Gastrocnemius medialis (tissue), 4 donors: ENCODE data around the gene PPP2R5A. TPM values are rescaled to one million over a fixed set of nuclear protein-coding genes. Genes with fewer than 3 reads are reported as not detected.
"Not testable (repeated sequence)": the region's sequence is repeated elsewhere in the genome, so short reads cannot be mapped to it uniquely, and the experiment has no call there.

ENCODE experiments used
- ATAC-seq, 2 donors: fragments of 150-250 bp; one replicate each; pipeline ENCODE4 v1.9.1; 2016
- DNase-seq, 2 donors: peaks; one replicate each; pipeline ENCODE4 v3.0.0-alpha.2; 2019
- H3K27ac ChIP-seq, 4 donors: fragments of 200-600 bp; sonication (generic); 1 replicate in 1 of 4; 2 replicates in 3 of 4; pipeline ENCODE4 v1.5.1; 2016 to 2018; ENCODE audit warnings: mild to moderate bottlenecking in 2 of 4, moderate library complexity in 1 of 4
- H3K27me3 ChIP-seq, 3 donors: fragments of 200-600 bp; sonication (generic) in 2 of 3; 1 replicate in 1 of 3; 2 replicates in 2 of 3; pipeline versions ENCODE4 v1.5.1 to v1.6.0; 2016 to 2019; ENCODE audit warnings: mild to moderate bottlenecking in 1 of 3, moderate library complexity in 1 of 3
- H3K36me3 ChIP-seq, 2 donors: fragments of 200-600 bp; sonication (generic) in 1 of 2; one replicate each; pipeline ENCODE4 v1.5.1; 2017 to 2018
- H3K4me1 ChIP-seq, 2 donors: fragments of 200-600 bp; sonication (generic) in 1 of 2; one replicate each; pipeline ENCODE4 v1.5.1; 2016 to 2017; ENCODE audit warnings: mild to moderate bottlenecking in 2 of 2
- H3K4me3 ChIP-seq, 4 donors: fragments of 200-600 bp; sonication (generic) in 3 of 4; 1 replicate in 1 of 4; 2 replicates in 3 of 4; pipeline ENCODE4 v1.5.1; 2016 to 2019; ENCODE audit warnings: mild to moderate bottlenecking in 2 of 4
- H3K9me3 ChIP-seq, 3 donors: fragments of 200-600 bp; sonication (generic) in 2 of 3; 1 replicate in 1 of 3; 2 replicates in 2 of 3; pipeline ENCODE4 v1.5.1; 2016 to 2019
- POLR2A ChIP-seq, 2 donors: fragments of 450-650 bp; IDR thresholded peaks; one replicate each; pipeline ENCODE4 v1.6.1; 2017; ENCODE audit warnings: antibody characterized with exemption in 2 of 2, mild to moderate bottlenecking in 2 of 2, moderate library complexity in 2 of 2
- in situ Hi-C, 4 donors: fragments of 200-750 bp; cut with MboI; loops; one replicate each; pipeline versions ENCODE4 v1.15.0 to v1.8.0; 2017; ENCODE audit warnings: low sequenced_read_pairs in 4 of 4
- intact Hi-C: fragments of 100-400 bp; cut with DNase I; formaldehyde crosslinking; loops from one replicate; pipeline ENCODE4 v1.15.1; 2023; ENCODE audit warnings: low total_unique reads
- total RNA-seq, 4 donors: library from RNA; depleted of rRNA; stranded (reverse); fragments of >200 nt; gene quantifications; one replicate each; pipeline versions ENCODE4 v1.1.0 to v1.2.3, GENCODE V29; 2016
- TF ChIP-seq, protein P1 (sequence below), 5 experiments: fragments of 450-650 bp in 3 of 5; fragments of 200-600 bp in 2 of 5; sonication (generic) in 2 of 5; IDR thresholded peaks in 4 of 5; conservative IDR thresholded peaks in 1 of 5; 1 replicate in 4 of 5; 2 replicates in 1 of 5; pipeline ENCODE4 v1.5.1; 2016 to 2019; ENCODE audit warnings: antibody characterized with exemption in 5 of 5, mild to moderate bottlenecking in 3 of 5, moderate library complexity in 3 of 5

The PPP2R5A gene
- total RNA-seq, 4 donors from 2014 or later = 33.3 to 50.5 (median 37.5) TPM

DNA sequence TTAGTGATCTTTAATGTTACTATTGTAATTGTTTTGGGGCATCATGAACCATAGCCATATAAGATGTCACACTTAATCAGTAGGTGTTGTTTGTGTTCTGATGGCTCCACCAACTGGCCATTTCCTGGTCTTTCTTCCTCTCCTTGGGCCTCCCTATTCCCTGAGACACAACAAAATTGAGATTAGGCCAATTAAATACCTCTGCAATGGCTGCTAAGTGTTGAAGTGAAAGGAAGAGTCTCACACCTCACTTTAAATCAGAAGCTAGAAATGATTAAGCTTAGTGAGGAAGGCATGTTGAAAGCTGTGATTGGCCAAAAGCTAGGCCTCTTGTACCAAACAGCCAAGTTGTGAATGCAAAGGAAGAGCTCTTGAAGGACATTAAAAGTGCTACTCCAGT is 30.7 kb downstream of the PPP2R5A start:
- DNase-seq (no peak), ATAC-seq (peak in 1 of 2 donors; percentile 78)
- no peak for TF ChIP-seq POLR2A (IDR thresholded peaks at IDR 0.05)
- TF ChIP-seq, protein P1, sequence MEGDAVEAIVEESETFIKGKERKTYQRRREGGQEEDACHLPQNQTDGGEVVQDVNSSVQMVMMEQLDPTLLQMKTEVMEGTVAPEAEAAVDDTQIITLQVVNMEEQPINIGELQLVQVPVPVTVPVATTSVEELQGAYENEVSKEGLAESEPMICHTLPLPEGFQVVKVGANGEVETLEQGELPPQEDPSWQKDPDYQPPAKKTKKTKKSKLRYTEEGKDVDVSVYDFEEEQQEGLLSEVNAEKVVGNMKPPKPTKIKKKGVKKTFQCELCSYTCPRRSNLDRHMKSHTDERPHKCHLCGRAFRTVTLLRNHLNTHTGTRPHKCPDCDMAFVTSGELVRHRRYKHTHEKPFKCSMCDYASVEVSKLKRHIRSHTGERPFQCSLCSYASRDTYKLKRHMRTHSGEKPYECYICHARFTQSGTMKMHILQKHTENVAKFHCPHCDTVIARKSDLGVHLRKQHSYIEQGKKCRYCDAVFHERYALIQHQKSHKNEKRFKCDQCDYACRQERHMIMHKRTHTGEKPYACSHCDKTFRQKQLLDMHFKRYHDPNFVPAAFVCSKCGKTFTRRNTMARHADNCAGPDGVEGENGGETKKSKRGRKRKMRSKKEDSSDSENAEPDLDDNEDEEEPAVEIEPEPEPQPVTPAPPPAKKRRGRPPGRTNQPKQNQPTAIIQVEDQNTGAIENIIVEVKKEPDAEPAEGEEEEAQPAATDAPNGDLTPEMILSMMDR (IDR thresholded peaks at IDR 0.05 in 4 of 5, conservative IDR thresholded peaks at IDR 0.05 in 1 of 5) = peak in 2 of 5 experiments; percentile 16 to 36
- in situ Hi-C loops = no loop called here
- Histone ChIP-seq H3K9me3 (no peaks in the 10 kb centered on the region), H3K4me3 (no peak overlapping the region), H3K4me1 (peaks cover 22 to 41% of the 10 kb centered on the region in 2 donors), H3K27ac (peak overlapping the region in 1 of 4 donors; percentile 40), H3K27me3 (no peaks in the 10 kb centered on the region), H3K36me3 (no peaks in the 10 kb centered on the region)
- intact Hi-C loops = loop anchor here (2.0 to 10.0 kb wide), 2 partner anchors 139 to 245 kb away; no protein-coding TSS in a partner anchor

DNA sequence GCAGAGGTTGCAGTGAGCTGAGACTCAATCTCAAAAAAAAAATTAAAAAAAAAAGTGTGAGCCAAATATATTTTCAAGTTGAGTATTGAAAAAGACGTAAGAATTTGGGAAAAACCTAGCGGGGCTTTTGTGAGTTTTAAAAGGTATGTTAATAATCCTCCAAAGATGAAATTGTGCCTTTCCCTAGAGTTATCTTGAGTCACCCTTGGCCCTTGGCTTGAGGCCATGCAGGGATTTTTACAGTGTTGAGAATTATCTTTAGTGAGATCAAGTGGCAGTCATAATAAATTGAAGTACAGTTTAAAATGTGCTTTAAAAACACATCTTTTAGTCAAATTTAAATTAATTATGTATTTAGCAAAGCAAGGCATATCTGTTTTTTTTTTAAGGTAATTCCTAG is 32.7 kb downstream of the PPP2R5A start:
- no peaks in the 10 kb centered on the region for H3K27me3 ChIP-seq
- intact Hi-C loops = loop anchor here (2.0 to 10.0 kb wide), 2 partner anchors 137 to 247 kb away; no protein-coding TSS in a partner anchor
- no peak for DNase-seq
- TF ChIP-seq, protein P1 (IDR thresholded peaks at IDR 0.05 in 4 of 5, conservative IDR thresholded peaks at IDR 0.05 in 1 of 5) = no peak
- TF ChIP-seq POLR2A (IDR thresholded peaks at IDR 0.05) = no peak
- H3K36me3 ChIP-seq = no peaks in the 10 kb centered on the region
- peaks cover 22 to 34% of the 10 kb centered on the region in 2 donors for H3K4me1 ChIP-seq
- no peak overlapping the region for H3K4me3 ChIP-seq
- no peak overlapping the region for H3K27ac ChIP-seq
- no peaks in the 10 kb centered on the region for H3K9me3 ChIP-seq
- in situ Hi-C loops = no loop called here
- no peak for ATAC-seq

DNA sequence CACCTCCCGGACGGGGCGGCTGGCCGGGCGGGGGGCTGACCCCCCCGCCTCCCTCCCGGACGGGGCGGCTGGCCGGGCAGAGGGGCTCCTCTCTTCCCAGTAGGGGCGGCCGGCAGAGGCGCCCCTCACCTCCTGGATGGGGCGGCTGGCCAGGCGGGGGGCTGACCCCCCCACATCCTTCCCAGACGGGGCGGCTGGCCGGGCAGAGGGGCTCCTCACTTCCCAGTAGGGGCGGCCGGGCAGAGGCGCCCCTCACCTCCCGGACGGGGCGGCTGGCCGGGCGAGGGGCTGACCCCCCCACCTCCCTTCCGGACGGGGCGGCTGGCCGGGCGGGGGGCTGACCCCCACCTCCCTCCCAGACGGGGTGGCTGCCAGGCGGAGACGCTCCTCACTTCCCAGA is 35.8 kb downstream of the PPP2R5A start:
- H3K36me3 ChIP-seq, H3K9me3 ChIP-seq, H3K4me3 ChIP-seq, DNase-seq, H3K27me3 ChIP-seq, ATAC-seq, H3K27ac ChIP-seq, in situ Hi-C loops, intact Hi-C loops: not testable (repeated sequence)
- peaks cover 6 to 22% of the 10 kb centered on the region in 2 donors for H3K4me1 ChIP-seq

DNA sequence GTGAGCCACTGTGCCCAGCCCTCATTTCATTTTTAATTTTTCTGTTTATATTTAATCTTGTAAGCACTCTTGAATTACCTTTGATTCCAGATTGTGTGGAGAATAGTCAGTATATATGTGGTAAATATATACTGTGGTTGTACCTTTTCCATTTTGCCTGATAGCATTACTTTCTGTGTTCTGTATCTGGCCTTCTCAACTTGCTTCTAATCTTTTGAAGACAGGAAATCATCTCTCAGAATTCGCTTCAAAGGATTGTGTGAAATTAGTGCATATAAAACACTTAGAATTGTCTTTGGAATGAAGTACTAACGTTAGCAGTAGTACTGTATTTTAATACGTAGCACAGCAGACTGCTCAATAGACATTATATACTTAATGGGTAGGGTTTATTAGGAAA is 37.9 kb downstream of the PPP2R5A start:
- TF ChIP-seq POLR2A (IDR thresholded peaks at IDR 0.05) = no peak
- TF ChIP-seq, protein P1 (IDR thresholded peaks at IDR 0.05 in 4 of 5, conservative IDR thresholded peaks at IDR 0.05 in 1 of 5) = no peak
- H3K27ac ChIP-seq = no peak overlapping the region
- in situ Hi-C loops (no loop called here), intact Hi-C loops (no loop called here)
- H3K4me3 ChIP-seq = no peak overlapping the region
- DNase-seq (no peak), ATAC-seq (no peak)
- H3K36me3 ChIP-seq = no peaks in the 10 kb centered on the region
- no peaks in the 10 kb centered on the region for H3K27me3 ChIP-seq
- no peaks in the 10 kb centered on the region for H3K9me3 ChIP-seq
- H3K4me1 ChIP-seq = peaks cover 3 to 14% of the 10 kb centered on the region in 2 donors

DNA sequence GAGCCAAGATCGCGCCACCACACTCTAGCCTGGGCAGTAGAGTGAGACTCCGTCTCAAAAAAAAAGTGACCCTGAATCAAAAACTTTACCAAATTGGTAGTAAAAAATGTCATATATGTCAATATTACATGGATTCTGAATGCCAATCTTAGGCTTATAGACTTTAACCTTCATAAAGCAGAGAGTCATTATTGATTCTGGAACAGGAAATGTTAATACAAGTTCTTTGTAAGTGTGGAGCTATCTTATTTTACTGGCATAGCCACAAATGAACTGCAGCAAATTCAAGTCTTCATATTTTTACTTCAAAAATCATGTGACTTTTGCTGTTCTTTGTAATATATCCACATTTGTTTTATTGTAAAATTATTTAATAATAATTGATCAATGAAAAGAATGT is 41.3 kb downstream of the PPP2R5A start:
- in situ Hi-C loops (no loop called here), intact Hi-C loops (no loop called here)
- TF ChIP-seq POLR2A (IDR thresholded peaks at IDR 0.05) = no peak
- TF ChIP-seq, protein P1 (IDR thresholded peaks at IDR 0.05 in 4 of 5, conservative IDR thresholded peaks at IDR 0.05 in 1 of 5) = no peak
- ATAC-seq (no peak), DNase-seq (no peak)
- Histone ChIP-seq H3K27me3 (no peaks in the 10 kb centered on the region), H3K27ac (no peak overlapping the region), H3K4me1 (peaks cover 0 to 3% of the 10 kb centered on the region in 2 donors), H3K9me3 (no peaks in the 10 kb centered on the region), H3K4me3 (no peak overlapping the region), H3K36me3 (peaks cover 0 to 4% of the 10 kb centered on the region in 2 donors)
